Measurements from ENCODE around the gene PDLIM1. TPM values are rescaled to one million over a fixed set of nuclear protein-coding genes. Genes with fewer than 3 reads are reported as not detected.
A peak's percentile ranks its signal among the peaks of the same experiment; 100 is the strongest.

PDLIM1 gene
- total and polyA plus RNA-seq, 9 donors: 13.9 to 138 (median 35.3) TPM

- H3K36me3 ChIP-seq: no peaks in the 10 kb centered on the region
- 65 to 68% (median 67%) methylated on average over 3 of the region's 3 CpGs for WGBS, 3 donors
- no peaks in the 10 kb centered on the region for H3K4me1 ChIP-seq (ENCODE audit: insufficient read depth)
- TF ChIP-seq POLR2A (IDR thresholded peaks at IDR 0.05) (no peak), CTCF (IDR thresholded peaks at IDR 0.05) (no peak), EP300 (IDR thresholded peaks at IDR 0.05) (no peak)
- no peaks in the 10 kb centered on the region for H3K27me3 ChIP-seq
- no peak overlapping the region for H3K4me3 ChIP-seq
- intact Hi-C loops (cut with DNase I): no loop called here
- no peak overlapping the region for H3K27ac ChIP-seq
- H3K9me3 ChIP-seq: no peaks in the 10 kb centered on the region
- DNase-seq: no peak
Measured at GRCh38 chr10:95293631-95294030, 2.8 kb upstream of the PDLIM1 start.

GRCh38 chr10:95291365-95292039, 699 bp upstream of the PDLIM1 start:
- H3K9me3 ChIP-seq: no peaks in the 10 kb centered on the region
- peak overlapping the region; percentile 89 for H3K4me3 ChIP-seq
- DNase-seq: no peak
- H3K27ac ChIP-seq: no peak overlapping the region
- WGBS, 3 donors: 61 to 69% (median 62%) methylated on average over 19 of the region's 19 CpGs
- no peaks in the 10 kb centered on the region for H3K36me3 ChIP-seq
- intact Hi-C loops (cut with DNase I): no loop called here
- H3K4me1 ChIP-seq (ENCODE audit: insufficient read depth): no peaks in the 10 kb centered on the region
- TF ChIP-seq CTCF (IDR thresholded peaks at IDR 0.05) (no peak), EP300 (IDR thresholded peaks at IDR 0.05) (no peak), POLR2A (IDR thresholded peaks at IDR 0.05) (no peak)
- H3K27me3 ChIP-seq: no peaks in the 10 kb centered on the region

- peak overlapping the region; percentile 89 for H3K4me3 ChIP-seq
- no peak overlapping the region for H3K27ac ChIP-seq
- H3K27me3 ChIP-seq: no peaks in the 10 kb centered on the region
- TF ChIP-seq CTCF (IDR thresholded peaks at IDR 0.05) (no peak), POLR2A (IDR thresholded peaks at IDR 0.05) (no peak), EP300 (IDR thresholded peaks at IDR 0.05) (no peak)
- intact Hi-C loops (cut with DNase I): no loop called here
- WGBS, 3 donors: 19 to 21% (median 20%) methylated on average over 14 of the region's 14 CpGs
- H3K4me1 ChIP-seq (ENCODE audit: insufficient read depth): no peaks in the 10 kb centered on the region
- no peaks in the 10 kb centered on the region for H3K9me3 ChIP-seq
- H3K36me3 ChIP-seq: no peaks in the 10 kb centered on the region
- no peak for DNase-seq
Measured at GRCh38 chr10:95289921-95290421, 832 bp downstream of the PDLIM1 start.

GRCh38 chr10:95289003-95289920, 1.5 kb downstream of the PDLIM1 start:
- TF ChIP-seq POLR2A (IDR thresholded peaks at IDR 0.05): no peak
- TF ChIP-seq EP300 (IDR thresholded peaks at IDR 0.05): no peak
- no peak for TF ChIP-seq CTCF (IDR thresholded peaks at IDR 0.05)
- Histone ChIP-seq H3K9me3 (no peaks in the 10 kb centered on the region), H3K4me1 (ENCODE audit: insufficient read depth) (no peaks in the 10 kb centered on the region), H3K27me3 (no peaks in the 10 kb centered on the region), H3K36me3 (no peaks in the 10 kb centered on the region), H3K4me3 (peak overlapping the region; percentile 89), H3K27ac (no peak overlapping the region)
- intact Hi-C loops (cut with DNase I): no loop called here
- DNase-seq: no peak
- WGBS, 3 donors: 72 to 79% (median 72%) methylated on average over 12 of the region's 12 CpGs

All from ovary (tissue), 9 donors.